Measurements from ENCODE around the gene HMGXB3.

GRCh38 chr5:149951138-149951749, 49.3 kb upstream of the HMGXB3 start:
- TF ChIP-seq CTCF (IDR thresholded peaks at IDR 0.05) (no peak), EP300 (IDR thresholded peaks at IDR 0.05) (no peak)

Measured in tibial nerve (tissue), 4 donors.